Osteoblast (primary cell): ENCODE data around the gene RAP1GAP. TPM values are rescaled to one million over a fixed set of nuclear protein-coding genes. Genes with fewer than 3 reads are reported as not detected.

Source experiments
- DNase-seq: peaks from one replicate; pipeline ENCODE4 v3.0.0; 2011; ENCODE audit warnings: low spot score, mixed read lengths; ENCODE audit not compliant: insufficient read length; ENCODE audit errors: missing footprints
- H2AFZ ChIP-seq: 2 replicates; pipeline ENCODE4 v1.6.0; 2011; ENCODE audit warnings: mild to moderate bottlenecking, low read length
- H3K27ac ChIP-seq: 2 replicates; pipeline ENCODE4 v1.5.1; 2011; ENCODE audit warnings: mild to moderate bottlenecking, low read depth, low read length, moderate library complexity
- H3K27me3 ChIP-seq: 2 replicates; pipeline ENCODE4 v1.6.0; 2012; ENCODE audit warnings: mild to moderate bottlenecking, control low read depth, inconsistent platforms, low read length, moderate library complexity; ENCODE audit not compliant: insufficient read depth
- H3K36me3 ChIP-seq: 2 replicates; pipeline ENCODE4 v1.5.1; 2011; ENCODE audit warnings: mild to moderate bottlenecking, low read length, control low read depth, moderate library complexity; ENCODE audit not compliant: insufficient read depth
- H3K4me1 ChIP-seq: 2 replicates; pipeline ENCODE4 v1.5.1; 2011; ENCODE audit warnings: mild to moderate bottlenecking, low read length, control low read depth, moderate library complexity; ENCODE audit not compliant: insufficient read depth
- H3K4me2 ChIP-seq: 2 replicates; pipeline ENCODE4 v1.6.0; 2011; ENCODE audit warnings: mild to moderate bottlenecking, low read length; ENCODE audit not compliant: insufficient read depth
- H3K4me3 ChIP-seq: fragments of 200-600 bp; sonication (generic); 3 replicates; pipeline ENCODE4 v1.5.1; 2012; ENCODE audit warnings: mild to moderate bottlenecking, low read length, inconsistent platforms; ENCODE audit not compliant: insufficient read depth
- H3K79me2 ChIP-seq: 2 replicates; pipeline ENCODE4 v1.6.0; 2012; ENCODE audit warnings: mild to moderate bottlenecking, low read length, control low read depth, inconsistent platforms; ENCODE audit not compliant: insufficient read depth
- H3K9me3 ChIP-seq: 2 replicates; pipeline ENCODE4 v1.5.1; 2011; ENCODE audit warnings: low read depth, low read length, control low read depth
- H4K20me1 ChIP-seq: 2 replicates; pipeline ENCODE4 v1.6.0; 2012; ENCODE audit warnings: mild to moderate bottlenecking, low read length, control low read depth; ENCODE audit not compliant: insufficient read depth
- CTCF ChIP-seq: IDR thresholded peaks from 2 replicates; pipeline ENCODE4 v1.5.1; 2011; ENCODE audit warnings: mild to moderate bottlenecking, low read depth, low read length, moderate library complexity; ENCODE audit errors: extremely low read depth
- total RNA-seq: library from RNA; depleted of rRNA; stranded (reverse); fragments of >200 nt; gene quantifications from 2 replicates; pipeline ENCODE4 v1.2.3, GENCODE V29; 2012

Gene RAP1GAP
- total RNA-seq, 1 donor, result under 0.01 TPM

GRCh38 chr1:21572221-21572620 lies 96.9 kb downstream of the RAP1GAP start:
- no peak overlapping the region for H3K4me3 ChIP-seq
- no peak overlapping the region for H2AFZ ChIP-seq
- peak; percentile 9 for DNase-seq
- peaks cover 2% of the 10 kb centered on the region for H3K9me3 ChIP-seq
- peaks cover 3% of the 10 kb centered on the region for H4K20me1 ChIP-seq
- no peaks in the 10 kb centered on the region for H3K79me2 ChIP-seq
- no peak overlapping the region for H3K27ac ChIP-seq
- H3K36me3 ChIP-seq, result no peaks in the 10 kb centered on the region
- peaks cover 31% of the 10 kb centered on the region for H3K4me1 ChIP-seq
- no peak overlapping the region for H3K4me2 ChIP-seq
- no peaks in the 10 kb centered on the region for H3K27me3 ChIP-seq
- TF ChIP-seq CTCF, result no peak

GRCh38 chr1:21570885-21571284 lies 98.3 kb downstream of the RAP1GAP start:
- H3K36me3 ChIP-seq, result no peaks in the 10 kb centered on the region
- DNase-seq, result peak; percentile 42

GRCh38 chr1:21570528-21570875 lies 98.7 kb downstream of the RAP1GAP start:
- Histone ChIP-seq H4K20me1 (peaks cover 3% of the 10 kb centered on the region), H3K4me1 (peaks cover 37% of the 10 kb centered on the region), H3K79me2 (no peaks in the 10 kb centered on the region), H3K27me3 (no peaks in the 10 kb centered on the region), H2AFZ (no peak overlapping the region), H3K4me2 (no peak overlapping the region), H3K27ac (no peak overlapping the region), H3K9me3 (peaks cover 2% of the 10 kb centered on the region), H3K4me3 (no peak overlapping the region), H3K36me3 (no peaks in the 10 kb centered on the region)
- TF ChIP-seq CTCF, result no peak
- DNase-seq, result peak; percentile 63

More at GRCh38 chr1:21570885-21571284, 98.3 kb downstream of the RAP1GAP start:
- H3K79me2 ChIP-seq, result no peaks in the 10 kb centered on the region
- peaks cover 37% of the 10 kb centered on the region for H3K4me1 ChIP-seq
- no peak for TF ChIP-seq CTCF
- H2AFZ ChIP-seq, result no peak overlapping the region
- no peak overlapping the region for H3K4me2 ChIP-seq
- no peak overlapping the region for H3K27ac ChIP-seq
- peaks cover 3% of the 10 kb centered on the region for H4K20me1 ChIP-seq
- H3K9me3 ChIP-seq, result peaks cover 2% of the 10 kb centered on the region
- H3K27me3 ChIP-seq, result no peaks in the 10 kb centered on the region
- no peak overlapping the region for H3K4me3 ChIP-seq

GRCh38 chr1:21569820-21570527 lies 99.2 kb downstream of the RAP1GAP start:
- Histone ChIP-seq H3K27ac (no peak overlapping the region), H3K4me2 (no peak overlapping the region), H3K9me3 (peaks cover 2% of the 10 kb centered on the region), H3K27me3 (no peaks in the 10 kb centered on the region), H3K36me3 (no peaks in the 10 kb centered on the region), H3K79me2 (no peaks in the 10 kb centered on the region), H2AFZ (no peak overlapping the region), H3K4me1 (peaks cover 42% of the 10 kb centered on the region), H3K4me3 (no peak overlapping the region), H4K20me1 (no peaks in the 10 kb centered on the region)
- DNase-seq, result peak; percentile 43
- no peak for TF ChIP-seq CTCF
